GM23248 (cell line): ENCODE results near the gene LINC00237.

ENCODE experiments used
- EZH2 ChIP-seq: fragments of 200-600 bp; sonication (generic); IDR thresholded peaks from 2 replicates; pipeline ENCODE4 v1.6.1; 2018; ENCODE audit warnings: antibody characterized with exemption, mild to moderate bottlenecking; ENCODE audit not compliant: insufficient read depth, poor library complexity, severe bottlenecking
- EZH2phosphoT487 ChIP-seq: fragments of 200-600 bp; sonication (generic); IDR thresholded peaks from 2 replicates; pipeline ENCODE4 v1.6.1; 2018; ENCODE audit warnings: antibody characterized with exemption, moderate library complexity, mild to moderate bottlenecking, low read depth; ENCODE audit not compliant: insufficient read depth

- TF ChIP-seq EZH2 (no peak), EZH2phosphoT487 (no peak)
Observed at GRCh38 chr20:21145424-21145823, 39.3 kb upstream of the LINC00237 start.
